HG03378 (cell line): Measurements from ENCODE around the gene PPP2R5E.
"Not testable (repeated sequence)": the region's sequence is repeated elsewhere in the genome, so short reads cannot be mapped to it uniquely, and the experiment has no call there.

Experiments
- ATAC-seq: cut with Tn5 transposase; IDR thresholded peaks from one replicate; pipeline ENCODE4 v1.9.1; 2021; ENCODE audit warnings: mild to moderate bottlenecking, moderate library complexity; ENCODE audit not compliant: unreplicated experiment

Gene PPP2R5E

DNA sequence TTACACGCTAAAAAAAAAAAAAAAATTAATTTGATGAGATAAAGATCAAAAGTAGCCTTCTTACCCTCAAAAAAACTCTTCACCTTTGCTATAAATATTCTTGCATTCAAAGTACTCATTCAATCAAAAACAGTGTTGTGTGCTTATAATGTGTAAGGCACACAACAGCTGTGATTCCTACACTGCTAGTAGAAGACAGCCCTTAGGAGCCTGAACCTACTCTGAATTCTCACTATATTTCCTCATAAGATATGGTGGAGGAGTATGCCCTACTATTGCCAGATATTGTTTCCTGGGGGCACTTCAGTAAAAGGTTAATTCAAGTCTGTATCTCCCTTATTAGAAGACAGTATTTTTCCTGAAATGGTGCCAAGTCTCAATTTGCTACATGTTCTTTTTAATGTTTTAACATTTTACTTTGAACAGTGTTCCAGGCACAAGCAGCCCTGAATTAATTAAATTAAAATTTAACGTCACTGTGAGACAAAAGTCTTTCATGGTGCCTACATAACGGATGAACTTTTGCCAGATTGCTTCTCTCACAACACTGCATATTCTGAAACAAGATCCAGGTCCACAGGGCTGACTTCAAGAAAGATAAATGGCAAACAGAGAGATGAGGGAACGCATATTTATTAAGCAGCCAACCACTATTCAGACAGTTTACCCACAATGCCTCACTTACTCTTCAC is 19.3 kb downstream of the PPP2R5E start:
- ATAC-seq: no peak

DNA sequence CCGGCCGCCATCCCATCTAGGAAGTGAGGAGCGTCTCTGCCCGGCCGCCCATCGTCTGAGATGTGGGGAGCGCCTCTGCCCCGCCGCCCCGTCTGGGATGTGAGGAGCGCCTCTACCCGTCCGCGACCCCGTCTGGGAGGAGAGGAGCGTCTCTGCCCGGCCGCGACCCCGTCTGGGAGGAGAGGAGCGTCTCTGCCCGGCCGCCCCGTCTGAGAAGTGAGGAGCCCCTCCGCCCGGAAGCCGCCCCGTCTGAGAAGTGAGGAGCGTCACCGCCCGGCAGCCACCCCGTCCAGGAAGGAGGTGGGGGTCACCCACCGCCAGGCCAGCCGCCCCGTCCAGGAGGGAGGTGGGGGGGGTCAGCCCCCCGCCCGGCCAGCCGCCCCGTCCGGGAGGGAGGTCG is 20.7 kb downstream of the PPP2R5E start:
- ATAC-seq: not testable (repeated sequence)

DNA sequence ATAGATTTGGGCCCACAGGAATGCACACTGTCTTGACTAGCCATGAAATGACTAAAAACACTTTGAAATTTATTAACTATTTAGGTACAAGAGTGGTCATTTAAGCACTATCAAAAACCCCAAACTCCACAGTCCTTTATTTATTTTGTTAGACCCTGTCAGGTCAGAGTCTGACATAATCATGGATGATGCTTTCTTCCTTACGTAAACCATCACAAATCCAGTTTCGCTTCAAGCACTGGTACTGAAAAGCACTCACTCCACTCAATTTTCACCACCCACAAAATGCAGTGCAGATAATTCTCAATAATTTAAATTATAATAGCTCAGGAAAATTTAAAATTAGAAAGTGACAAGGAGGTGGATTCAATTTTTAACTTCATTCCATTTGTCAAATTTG is 25.8 kb downstream of the PPP2R5E start:
- no peak for ATAC-seq

DNA sequence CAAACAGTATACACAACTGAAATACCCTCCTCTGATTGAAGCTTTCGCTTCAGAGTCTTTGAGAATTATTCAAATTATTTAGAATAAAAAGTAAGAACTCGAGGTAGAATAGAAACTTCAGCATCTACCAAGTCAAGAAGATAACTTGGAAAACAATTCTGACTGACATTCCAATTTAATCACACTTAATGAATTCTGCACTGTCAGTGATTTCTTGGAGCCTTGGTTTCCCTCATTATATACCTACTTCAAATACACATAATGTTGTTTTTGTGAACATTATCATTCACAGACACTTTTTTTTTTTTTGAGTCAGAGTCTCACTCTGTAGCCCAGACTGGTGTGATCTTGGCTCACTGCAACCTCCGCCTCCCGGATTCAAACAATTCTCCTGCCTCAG is 27.9 kb downstream of the PPP2R5E start:
- ATAC-seq: no peak

DNA sequence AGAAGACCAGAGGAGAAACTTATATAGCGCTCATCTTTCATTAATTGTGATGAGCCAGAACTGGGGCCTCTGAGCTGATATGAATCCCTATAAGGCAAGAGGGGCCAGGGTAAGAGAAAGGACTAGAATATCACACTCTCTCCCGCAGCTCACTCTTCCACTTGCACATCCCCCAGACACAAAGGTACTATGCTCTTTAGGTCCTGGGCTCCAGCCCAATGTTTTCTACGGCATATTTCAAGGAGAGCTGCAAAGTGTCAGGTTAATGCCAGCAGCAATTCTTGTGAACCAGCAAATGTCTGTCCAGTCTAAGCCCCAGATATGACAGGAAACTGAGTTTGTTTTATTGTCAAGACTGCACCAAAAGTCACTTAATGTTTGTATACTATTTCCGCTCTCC is 29.4 kb downstream of the PPP2R5E start:
- no peak for ATAC-seq

DNA sequence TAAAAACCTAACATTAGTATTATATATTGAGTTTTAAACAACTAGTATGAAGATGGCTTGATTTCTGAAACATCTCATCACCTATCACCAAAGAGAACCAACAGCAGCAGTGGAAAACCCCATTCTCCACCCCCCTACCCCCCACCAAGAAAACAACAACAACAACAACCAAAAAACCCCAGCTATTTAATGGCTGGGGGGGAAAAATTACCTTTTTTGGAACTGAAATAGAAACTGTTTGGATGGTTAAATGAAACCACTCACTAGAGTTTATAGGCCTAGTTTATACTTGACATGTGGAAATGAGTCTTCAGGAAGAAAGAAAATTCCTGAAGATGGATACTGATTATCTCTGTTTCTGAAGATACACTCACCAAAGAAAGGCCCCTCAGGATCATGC is 30.3 kb downstream of the PPP2R5E start:
- ATAC-seq: no peak

- peak; percentile 79 for ATAC-seq
Measured at GRCh38 chr14:63510538-63510937, 32.6 kb downstream of the PPP2R5E start.

DNA sequence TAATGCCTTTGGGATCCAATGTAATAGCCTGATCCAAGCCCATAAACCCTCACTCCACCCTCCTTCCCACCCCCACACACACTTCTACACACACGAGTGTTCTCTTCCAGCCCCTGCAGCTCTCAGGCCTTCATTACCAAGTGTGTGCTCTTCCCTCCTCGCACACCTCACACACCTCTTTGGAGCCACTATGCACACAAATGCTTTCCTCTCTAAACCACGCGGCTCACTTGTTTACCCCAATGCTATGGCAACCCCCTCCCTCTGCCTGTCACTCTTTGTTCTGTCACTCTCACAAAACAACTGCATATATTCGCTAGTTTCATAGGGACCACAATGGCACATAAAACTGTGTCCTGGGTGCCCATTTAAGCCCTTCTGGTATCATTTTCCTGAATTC is 35.1 kb downstream of the PPP2R5E start:
- ATAC-seq: no peak

DNA sequence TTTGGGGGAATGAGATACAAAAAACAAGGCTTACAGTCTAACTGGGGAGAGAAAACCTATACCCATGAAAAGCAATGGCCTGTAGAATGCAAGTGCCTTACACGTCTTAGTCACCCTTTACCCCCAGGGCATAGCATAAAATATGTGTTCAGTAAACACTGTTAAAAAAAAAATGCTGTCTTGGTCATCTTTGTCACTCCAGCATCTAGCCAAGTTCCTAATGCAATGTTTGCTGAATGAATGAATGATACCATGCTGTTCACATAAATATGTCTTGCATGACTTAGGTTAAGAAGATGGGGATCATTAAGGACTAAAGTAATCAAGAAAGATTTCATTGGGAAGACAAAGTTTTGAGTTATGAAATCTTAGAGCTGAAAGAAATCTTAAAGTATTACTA is 38.5 kb downstream of the PPP2R5E start:
- no peak for ATAC-seq

DNA sequence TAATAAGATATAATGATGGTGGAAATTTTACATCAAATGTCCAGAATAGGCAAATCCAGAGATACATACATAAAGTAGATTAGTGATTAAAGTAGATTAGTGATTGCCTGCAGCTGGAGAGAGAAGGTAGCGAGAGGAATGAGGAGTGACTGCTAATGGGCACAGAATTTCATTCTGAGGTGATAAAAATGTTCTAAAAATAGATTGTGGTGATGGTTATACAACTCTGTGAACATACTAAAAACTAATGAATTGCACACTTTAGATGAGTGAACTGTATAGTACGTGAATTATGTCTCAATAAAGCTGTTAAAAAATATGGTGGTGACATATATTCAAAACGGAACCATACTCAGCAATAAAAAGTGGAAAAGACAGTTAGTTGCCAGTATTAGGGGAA is 41.7 kb downstream of the PPP2R5E start:
- ATAC-seq: no peak

GRCh38 chr14:63499701-63500250 is 43.4 kb downstream of the PPP2R5E start:
- no peak for ATAC-seq

- no peak for ATAC-seq
Measured at GRCh38 chr14:63496837-63497400, 46.3 kb downstream of the PPP2R5E start.

- no peak for ATAC-seq
Measured at GRCh38 chr14:63493246-63493645, 49.9 kb downstream of the PPP2R5E start.

- no peak for ATAC-seq
Measured at GRCh38 chr14:63492391-63492790, 50.8 kb downstream of the PPP2R5E start.

DNA sequence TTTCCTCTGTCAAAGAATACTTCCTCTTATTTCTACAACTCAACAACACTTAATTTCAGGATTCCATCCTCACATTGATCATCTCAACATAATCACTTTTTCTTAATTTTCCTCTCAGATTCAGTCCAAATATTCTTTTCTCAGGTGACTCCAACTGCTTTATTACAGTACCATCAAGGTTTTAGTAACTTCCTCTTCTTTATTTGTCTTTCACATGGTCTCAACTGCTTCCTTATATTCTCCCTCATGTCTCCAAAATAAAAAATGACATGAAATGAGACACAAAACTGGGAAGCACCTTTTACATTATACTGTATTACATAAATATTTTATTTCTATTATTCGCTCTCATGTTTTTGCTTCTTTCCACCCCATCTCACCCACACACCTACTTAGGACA is 55.5 kb downstream of the PPP2R5E start:
- no peak for ATAC-seq

DNA sequence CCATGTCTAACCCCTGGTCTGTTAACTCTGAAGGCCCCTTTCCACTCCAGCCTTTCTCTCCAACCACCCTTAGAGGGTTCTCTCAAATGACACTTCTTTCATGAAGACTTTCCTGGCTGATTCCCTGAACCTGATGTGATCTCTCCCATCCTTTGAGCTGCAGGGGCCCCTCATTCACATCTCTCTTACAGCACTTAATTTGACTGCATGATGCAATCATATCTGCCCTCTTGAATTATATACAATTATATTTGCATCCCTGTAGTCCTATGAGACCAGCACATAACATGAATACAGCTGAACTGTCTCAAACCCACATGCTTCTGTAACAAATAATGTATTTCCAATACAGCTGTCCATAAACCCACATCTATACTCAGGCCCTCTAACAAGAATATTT is 56.4 kb downstream of the PPP2R5E start:
- ATAC-seq: no peak

DNA sequence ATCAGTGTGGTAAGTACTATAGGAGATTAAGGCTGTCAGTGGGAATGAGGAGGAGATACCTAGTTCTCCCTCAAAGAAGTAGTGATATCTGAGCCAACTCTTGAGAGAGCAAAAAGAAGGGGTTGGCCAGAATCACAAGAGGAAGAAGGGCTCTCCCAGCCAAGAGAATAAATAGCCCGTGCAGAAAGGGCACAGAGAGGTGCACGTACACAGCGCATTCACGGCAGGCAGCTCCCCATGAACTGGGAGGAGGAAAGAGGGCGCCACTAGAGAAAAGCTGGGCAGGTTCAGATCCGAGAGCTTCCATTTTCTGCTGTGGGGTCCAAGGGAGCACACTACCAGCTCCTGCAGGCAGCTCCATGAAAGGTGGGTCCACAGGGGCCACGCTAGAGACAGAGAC is 59.9 kb downstream of the PPP2R5E start:
- ATAC-seq: no peak

- no peak for ATAC-seq
Measured at GRCh38 chr14:63480599-63480998, 62.6 kb downstream of the PPP2R5E start.

GRCh38 chr14:63478437-63478852 is 64.7 kb downstream of the PPP2R5E start:
- ATAC-seq: peak; percentile 34

GRCh38 chr14:63478010-63478409 is 65.2 kb downstream of the PPP2R5E start:
- ATAC-seq: peak; percentile 84

DNA sequence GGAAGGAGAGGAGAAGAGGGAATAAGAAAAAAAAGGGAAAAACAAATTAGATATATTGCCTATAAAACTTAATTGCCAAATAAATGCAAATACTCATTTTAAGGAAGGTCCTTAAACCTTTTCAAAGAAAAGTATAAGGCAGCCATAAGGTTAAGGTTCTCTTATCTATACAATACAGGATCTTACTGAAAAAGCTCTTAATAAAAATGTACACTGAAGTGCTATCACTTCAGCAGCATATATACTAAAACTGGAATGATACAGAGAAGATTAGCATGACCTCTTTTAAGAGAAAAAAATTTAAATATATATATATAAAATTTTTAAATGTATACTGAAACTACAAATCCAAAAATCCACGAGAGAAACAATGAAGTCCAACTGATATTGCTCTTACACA is 65.6 kb downstream of the PPP2R5E start:
- no peak for ATAC-seq

- ATAC-seq: no peak
Measured at GRCh38 chr14:63475761-63476160, 67.4 kb downstream of the PPP2R5E start.

DNA sequence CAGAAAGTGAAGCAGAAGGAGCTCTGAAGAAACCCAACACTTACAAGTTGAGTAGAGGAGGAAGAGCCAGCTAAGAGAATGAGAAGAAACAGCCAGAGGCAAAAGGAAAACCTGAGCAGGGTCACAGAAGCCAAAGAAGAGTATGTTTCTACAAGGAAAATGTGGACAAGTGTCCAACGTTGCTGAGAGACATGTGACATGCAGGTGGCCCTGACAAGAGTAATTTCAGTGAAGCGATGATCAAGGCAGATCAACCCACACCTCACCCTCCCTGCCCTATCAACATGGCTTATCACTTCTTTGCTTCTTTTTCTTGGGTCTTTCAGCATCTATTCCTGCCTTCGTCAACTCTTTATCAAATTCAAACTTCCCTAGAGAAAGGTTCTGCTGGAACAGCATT is 68.3 kb downstream of the PPP2R5E start:
- no peak for ATAC-seq
